GM18867 (cell line): Measurements from ENCODE around the gene ABCC9.

Experiments
- ATAC-seq: cut with Tn5 transposase; IDR thresholded peaks from one replicate; pipeline ENCODE4 v1.9.1; 2021; ENCODE audit warnings: mild to moderate bottlenecking, moderate library complexity; ENCODE audit not compliant: unreplicated experiment

Gene ABCC9

GRCh38 chr12:21940549-21941505 is at the start of gene ABCC9:
ABCC9 (minus strand) TSS chr12:21941426; CDS start chr12:21936674, 4,752 bp downstream.
- no peak for ATAC-seq

- ATAC-seq: peak; percentile 35
Observed at GRCh38 chr12:21989819-21990412, 48.7 kb upstream of the ABCC9 start.

- no peak for ATAC-seq
Observed at GRCh38 chr12:21988619-21989018, 47.4 kb upstream of the ABCC9 start.

- no peak for ATAC-seq
Observed at GRCh38 chr12:21987755-21988154, 46.5 kb upstream of the ABCC9 start.

DNA sequence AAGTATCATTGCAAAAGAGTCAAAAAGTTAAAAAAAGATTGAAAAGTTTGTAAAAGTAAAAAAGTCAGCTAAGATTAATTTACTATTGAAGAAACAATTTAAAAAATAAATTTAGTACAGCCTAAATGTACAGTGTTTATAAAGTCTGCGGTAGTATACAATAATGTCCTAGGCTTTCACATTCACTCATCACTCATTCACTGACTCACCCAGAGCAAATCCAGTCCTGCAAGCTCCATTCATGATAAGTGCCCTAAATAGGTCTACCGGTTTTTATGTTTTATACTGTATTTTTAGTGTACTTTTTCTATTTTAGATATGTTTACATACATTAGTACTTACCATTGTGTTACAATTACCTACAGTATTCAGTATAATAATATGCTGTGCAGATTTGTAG is 43.9 kb upstream of the ABCC9 start:
- no peak for ATAC-seq

- ATAC-seq: no peak
Observed at GRCh38 chr12:21984375-21984774, 43.1 kb upstream of the ABCC9 start.

- ATAC-seq: no peak
Observed at GRCh38 chr12:21983095-21983494, 41.9 kb upstream of the ABCC9 start.

DNA sequence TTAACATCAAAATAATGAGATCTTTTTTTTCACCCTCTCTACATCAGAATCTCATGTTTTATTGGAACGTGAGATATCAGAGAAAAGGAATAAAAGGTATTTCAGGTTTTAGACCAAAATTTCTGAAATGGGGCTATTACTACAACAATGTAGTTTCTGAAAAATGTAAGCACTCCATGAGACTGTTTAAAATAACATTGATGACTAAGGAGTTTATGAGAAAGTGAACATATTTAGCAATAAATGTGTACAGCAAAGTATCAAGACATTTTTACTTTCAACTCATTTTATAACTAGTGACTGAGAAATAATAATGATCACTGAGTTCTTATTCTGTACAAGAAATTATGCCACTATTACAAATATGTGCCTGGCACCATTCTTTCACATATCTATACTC is 39.3 kb upstream of the ABCC9 start:
- ATAC-seq: no peak

DNA sequence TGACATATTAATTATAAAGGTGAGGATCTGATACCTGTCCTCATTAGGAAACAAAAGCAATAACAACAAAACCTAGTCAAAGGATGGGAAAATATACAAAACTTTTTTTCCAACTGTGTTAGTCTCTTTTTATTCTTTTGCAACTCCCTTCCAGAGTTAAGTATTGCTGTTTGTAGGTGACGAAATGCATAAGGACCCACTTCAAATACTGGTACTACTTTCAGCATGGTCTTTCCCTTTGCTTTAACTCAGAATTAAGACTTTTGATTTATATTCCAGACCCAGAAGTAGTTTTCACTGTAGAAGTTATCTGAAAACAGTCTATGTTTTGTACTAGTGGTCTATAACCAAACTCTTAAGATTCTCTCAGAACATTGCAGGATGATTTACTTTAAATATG is 34.1 kb upstream of the ABCC9 start:
- no peak for ATAC-seq

GRCh38 chr12:21973221-21973620 is 32.0 kb upstream of the ABCC9 start:
- ATAC-seq: no peak

DNA sequence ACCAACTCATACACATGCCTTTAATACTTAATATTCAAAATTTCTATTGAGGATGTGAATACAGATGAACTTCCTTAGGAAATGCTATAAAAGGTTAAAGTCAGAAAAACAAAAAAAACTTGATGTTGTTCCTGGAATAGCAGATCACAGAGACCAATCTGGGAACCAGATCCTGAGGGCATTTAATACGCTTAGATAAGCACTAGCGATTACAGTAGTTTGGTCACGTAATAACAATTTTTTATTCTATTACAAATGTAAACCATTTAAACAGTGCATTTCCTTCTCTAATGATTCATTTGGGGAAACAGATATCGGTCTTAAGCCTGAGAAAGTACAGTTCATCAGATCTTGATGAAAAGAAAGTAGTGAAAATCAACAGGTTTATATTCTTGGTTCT is 30.8 kb upstream of the ABCC9 start:
- no peak for ATAC-seq

- no peak for ATAC-seq
Observed at GRCh38 chr12:21971344-21971743, 30.1 kb upstream of the ABCC9 start.

- no peak for ATAC-seq
Observed at GRCh38 chr12:21962821-21963220, 21.6 kb upstream of the ABCC9 start.

DNA sequence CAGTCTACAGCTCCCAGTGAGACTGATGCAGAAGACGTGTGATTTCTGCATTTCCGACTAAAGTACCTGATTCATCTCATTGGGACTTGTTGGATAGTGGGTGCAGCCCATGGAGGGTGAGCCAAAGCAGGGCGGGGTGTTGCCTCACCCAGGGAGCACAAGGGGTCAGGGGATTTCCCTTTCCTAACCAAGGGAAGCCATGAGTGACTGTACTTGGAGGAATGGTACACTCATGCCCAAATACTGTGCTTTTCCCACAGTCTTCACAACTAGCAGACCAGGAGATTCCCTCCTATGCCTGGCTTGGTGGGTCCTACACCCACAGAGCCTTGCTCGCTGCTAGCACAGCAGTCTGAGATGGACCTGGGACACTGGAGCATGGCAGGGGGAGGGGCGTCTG is 21.0 kb upstream of the ABCC9 start:
- ATAC-seq: no peak

- no peak for ATAC-seq
Observed at GRCh38 chr12:21950649-21951048, 9.4 kb upstream of the ABCC9 start.

GRCh38 chr12:21949036-21949435 is 7.8 kb upstream of the ABCC9 start:
- ATAC-seq: no peak

- ATAC-seq: no peak
Observed at GRCh38 chr12:21946983-21947382, 5.8 kb upstream of the ABCC9 start.

- ATAC-seq: no peak
Observed at GRCh38 chr12:21945002-21945401, 3.8 kb upstream of the ABCC9 start.

GRCh38 chr12:21942377-21942703 is 1.1 kb upstream of the ABCC9 start:
- ATAC-seq: no peak

DNA sequence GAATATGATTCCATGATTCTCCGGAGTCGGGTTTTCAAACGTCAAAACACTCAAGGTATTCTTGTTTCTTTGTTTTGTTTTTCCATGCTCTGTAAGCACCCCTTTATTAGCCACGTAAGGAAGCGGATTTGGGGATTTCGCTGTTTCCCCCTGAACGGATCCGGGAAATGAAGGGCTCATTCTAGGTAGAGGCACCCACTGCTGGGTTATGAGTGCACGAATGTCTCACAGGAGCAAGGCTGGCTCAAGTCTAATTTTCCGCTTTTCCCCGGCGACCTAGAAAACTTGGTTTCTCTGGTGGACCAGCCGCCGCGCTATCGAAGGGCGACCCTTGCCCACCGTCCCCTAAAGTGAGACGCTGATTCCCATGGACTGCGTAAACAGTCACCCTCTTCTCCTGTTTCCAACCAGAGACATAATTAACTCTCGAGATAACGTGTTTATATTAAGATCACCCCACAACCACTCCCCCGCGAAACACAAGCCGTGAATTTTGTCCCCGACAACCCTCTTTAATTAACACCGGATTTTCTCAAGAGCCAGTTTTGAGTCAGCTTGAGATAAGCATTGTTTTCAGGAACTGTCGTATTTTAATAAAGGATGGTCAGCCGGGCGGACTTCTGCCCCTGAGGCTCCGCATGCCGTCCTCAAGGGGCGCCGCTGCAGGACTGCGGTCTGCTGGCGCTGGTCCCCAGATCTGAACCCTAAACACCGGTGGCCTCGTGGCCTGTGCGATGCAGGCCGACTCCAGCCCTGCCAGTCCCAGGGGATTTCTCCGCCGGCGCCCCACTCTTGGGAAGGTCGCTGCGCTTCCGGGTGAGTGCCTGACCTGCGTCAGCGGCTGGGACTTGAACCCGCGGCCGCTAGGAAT is 515 bp upstream of the ABCC9 start:
- no peak for ATAC-seq

DNA sequence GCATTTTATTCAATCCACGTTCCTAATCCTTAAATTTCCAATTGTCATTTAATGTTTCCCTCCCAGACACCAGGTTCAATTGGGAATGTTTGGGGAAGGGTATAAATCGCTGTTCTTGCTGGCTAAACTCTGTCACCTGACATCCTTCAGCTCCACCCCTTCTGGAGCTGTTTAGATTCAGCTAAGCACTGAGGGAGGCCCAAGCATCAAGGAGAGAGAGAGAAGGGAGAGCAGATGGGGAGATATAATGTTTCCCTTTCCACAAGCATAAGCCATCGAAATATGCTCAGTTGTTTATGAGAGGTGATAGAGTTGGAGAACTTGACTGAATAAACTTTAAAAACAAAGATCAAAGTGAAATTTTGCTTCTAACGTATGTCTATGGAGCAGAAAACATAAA is 1.8 kb downstream of the ABCC9 start:
- ATAC-seq: no peak

GRCh38 chr12:21938879-21939278 is 2.3 kb downstream of the ABCC9 start:
- ATAC-seq: peak; percentile 43
